A549 (cell line): Measurements from ENCODE around the gene DSTYK. TPM values are rescaled to one million over a fixed set of nuclear protein-coding genes. Genes with fewer than 3 reads are reported as not detected.

Source experiments
- ATAC-seq, 2 experiments: fragments of 200-7000 bp in 1 of 2; fragments of >200 bp in 1 of 2; cut with Nextera tagmentation in 1 of 2; cut with Tn5 transposase in 1 of 2; 3 replicates each; pipeline versions ENCODE4 v1.8.0 to v1.9.1; 2018 to 2020; ENCODE audit warnings: mild to moderate bottlenecking in 1 of 2, moderate library complexity in 1 of 2
- CTCF ChIA-PET: fragments of 300-600 bp; sonication (Branson Sonifier 250); formaldehyde crosslinking; extraction: SDS; loops from one replicate; lab custom pipeline; 2021; ENCODE audit warnings: antibody characterized with exemption, inconsistent platforms; lab: Yijun Ruan, JAX
- POLR2A ChIA-PET: fragments of 350-600 bp; formaldehyde crosslinking; extraction: SDS; loops from one replicate; lab custom pipeline; 2021; ENCODE audit warnings: antibody characterized with exemption, inconsistent platforms; lab: Yijun Ruan, JAX
- DNase-seq, 2 experiments: peaks; one replicate each; pipeline versions ENCODE4 v3.0.0 to v3.0.0-alpha.2; 2011 to 2016; ENCODE audit warnings: low read depth in 1 of 2, low spot score in 1 of 2
- FAIRE-seq: peaks from 2 replicates; lab custom pipeline; 2011; peaks lifted over from hg19 to GRCh38; lab: Jason Lieb, UNC
- H3K27ac ChIP-seq, 2 experiments: fragments of >200 bp; sonication (Bioruptor Twin); formaldehyde crosslinking; 3 replicates each; pipeline ENCODE4 v1.5.1; 2016 to 2017
- H3K4me1 ChIP-seq: fragments of >200 bp; sonication (Bioruptor Twin); formaldehyde crosslinking; 3 replicates; pipeline ENCODE4 v1.6.1; 2016
- H3K4me2 ChIP-seq: fragments of >200 bp; sonication (Bioruptor Twin); formaldehyde crosslinking; 3 replicates; pipeline ENCODE4 v1.6.1; 2016
- H3K4me3 ChIP-seq: fragments of >200 bp; sonication (Bioruptor Twin); formaldehyde crosslinking; 3 replicates; pipeline ENCODE4 v1.5.1; 2016
- H3K9me3 ChIP-seq: fragments of >200 bp; sonication (Bioruptor Twin); formaldehyde crosslinking; 3 replicates; pipeline ENCODE4 v1.6.1; 2016
- BCL3 ChIP-seq: fragments of >200 bp; sonication (Bioruptor Twin); formaldehyde crosslinking; IDR thresholded peaks from 3 replicates; pipeline ENCODE4 v1.6.1; 2016
- CBX2 ChIP-seq: fragments of 200-600 bp; sonication (generic); IDR thresholded peaks from 2 replicates; pipeline ENCODE4 v1.6.1; 2016; ENCODE audit warnings: low read depth, mild to moderate bottlenecking, borderline replicate concordance
- CHD2 ChIP-seq: fragments of 150-350 bp; IDR thresholded peaks from 2 replicates; pipeline ENCODE4 v1.6.1; 2014; ENCODE audit warnings: low read length; ENCODE audit not compliant: partially characterized antibody
- HDAC2 ChIP-seq: fragments of 200-600 bp; sonication (generic); IDR thresholded peaks from 2 replicates; pipeline ENCODE4 v1.6.1; 2016
- HEYL ChIP-seq: fragments of 250-450 bp; sonication (Bioruptor Pico); IDR thresholded peaks from 2 replicates; pipeline ENCODE4 v1.8.0; 2021; ENCODE audit warnings: mild to moderate bottlenecking, moderate library complexity
- HOXB13 ChIP-seq: fragments of 250-450 bp; sonication (Bioruptor Pico); IDR thresholded peaks from 2 replicates; pipeline ENCODE4 v1.5.0; 2020; ENCODE audit warnings: low read depth, mild to moderate bottlenecking, moderate library complexity
- MAX ChIP-seq: IDR thresholded peaks from 2 replicates; pipeline ENCODE4 v1.6.1; 2012
- NPAS2 ChIP-seq: fragments of 250-450 bp; sonication (Bioruptor Pico); IDR thresholded peaks from 2 replicates; pipeline ENCODE4 v1.8.0; 2022; ENCODE audit warnings: mild to moderate bottlenecking, moderate library complexity, borderline replicate concordance
- NR3C1 ChIP-seq: fragments of >200 bp; sonication (Bioruptor Twin); formaldehyde crosslinking; IDR thresholded peaks from 3 replicates; pipeline ENCODE4 v1.6.1; 2017
- PHF8 ChIP-seq: fragments of 200-600 bp; sonication (generic); IDR thresholded peaks from 2 replicates; pipeline ENCODE4 v1.6.1; 2016; ENCODE audit warnings: low read depth, mild to moderate bottlenecking, antibody characterized with exemption, moderate library complexity, borderline replicate concordance
- POLR2A ChIP-seq: IDR thresholded peaks from 2 replicates; pipeline ENCODE4 v1.6.1; 2012; ENCODE audit warnings: mild to moderate bottlenecking, low read length
- RAD21 ChIP-seq, 2 experiments: fragments of >200 bp in 1 of 2; sonication (Bioruptor Twin) in 1 of 2; formaldehyde crosslinking in 1 of 2; IDR thresholded peaks in 1 of 2; conservative IDR thresholded peaks in 1 of 2; 2 replicates in 1 of 2; 3 replicates in 1 of 2; pipeline ENCODE4 v1.6.1; 2012 to 2018; ENCODE audit warnings: inconsistent platforms in 1 of 2
- RFX5 ChIP-seq: fragments of 450-650 bp; IDR thresholded peaks from 2 replicates; pipeline ENCODE4 v1.7.1; 2014; ENCODE audit warnings: antibody characterized with exemption, mild to moderate bottlenecking, moderate library complexity
- RNF2 ChIP-seq: fragments of 200-600 bp; sonication (generic); IDR thresholded peaks from 2 replicates; pipeline ENCODE4 v1.6.1; 2016; ENCODE audit warnings: low read depth, mild to moderate bottlenecking, antibody characterized with exemption, moderate library complexity, borderline replicate concordance
- SMC3 ChIP-seq: fragments of >200 bp; sonication (Bioruptor Twin); formaldehyde crosslinking; IDR thresholded peaks from 3 replicates; pipeline ENCODE4 v1.6.1; 2018; ENCODE audit warnings: inconsistent platforms
- ZSCAN20 ChIP-seq: fragments of 250-450 bp; sonication (Bioruptor Pico); IDR thresholded peaks from 2 replicates; pipeline ENCODE4 v1.8.0; 2022; ENCODE audit warnings: mild to moderate bottlenecking, moderate library complexity
- WGBS: methylation state at CpG from one replicate; pipeline ENCODE4 v1.1.6; 2017; ENCODE audit errors: missing lambda C conversion rate; 5-methylcytosine and 5-hydroxymethylcytosine counted together
- polyA plus RNA-seq, 4 experiments: library from polyadenylated mRNA; depleted of rRNA in 3 of 4; stranded (reverse); fragments of >200 nt; fragmentation: RNase III in 1 of 4; extraction: RNeasy Plus Mini Kit Qiagen cat#74134 plus additional on column Dnase treatment in 1 of 4; gene quantifications; 2 replicates in 3 of 4; 3 replicates in 1 of 4; pipeline ENCODE4 v1.2.3, GENCODE V29; 2011 to 2017
- TF ChIP-seq, protein P1 (sequence below): fragments of >200 bp; sonication (Bioruptor Twin); formaldehyde crosslinking; IDR thresholded peaks from 3 replicates; pipeline ENCODE4 v1.5.1; 2016
- TF ChIP-seq, protein P2 (sequence below): IDR thresholded peaks from 2 replicates; pipeline ENCODE4 v1.6.1; 2012
- TF ChIP-seq, protein P3 (sequence below): IDR thresholded peaks from 2 replicates; pipeline ENCODE4 v1.6.1; 2012; ENCODE audit warnings: low read depth, borderline replicate concordance

The DSTYK gene
- polyA plus RNA-seq, 2 of the 4 experiments (the other 2 are of a cell fraction), result 8.6 to 9.0 TPM

DNA sequence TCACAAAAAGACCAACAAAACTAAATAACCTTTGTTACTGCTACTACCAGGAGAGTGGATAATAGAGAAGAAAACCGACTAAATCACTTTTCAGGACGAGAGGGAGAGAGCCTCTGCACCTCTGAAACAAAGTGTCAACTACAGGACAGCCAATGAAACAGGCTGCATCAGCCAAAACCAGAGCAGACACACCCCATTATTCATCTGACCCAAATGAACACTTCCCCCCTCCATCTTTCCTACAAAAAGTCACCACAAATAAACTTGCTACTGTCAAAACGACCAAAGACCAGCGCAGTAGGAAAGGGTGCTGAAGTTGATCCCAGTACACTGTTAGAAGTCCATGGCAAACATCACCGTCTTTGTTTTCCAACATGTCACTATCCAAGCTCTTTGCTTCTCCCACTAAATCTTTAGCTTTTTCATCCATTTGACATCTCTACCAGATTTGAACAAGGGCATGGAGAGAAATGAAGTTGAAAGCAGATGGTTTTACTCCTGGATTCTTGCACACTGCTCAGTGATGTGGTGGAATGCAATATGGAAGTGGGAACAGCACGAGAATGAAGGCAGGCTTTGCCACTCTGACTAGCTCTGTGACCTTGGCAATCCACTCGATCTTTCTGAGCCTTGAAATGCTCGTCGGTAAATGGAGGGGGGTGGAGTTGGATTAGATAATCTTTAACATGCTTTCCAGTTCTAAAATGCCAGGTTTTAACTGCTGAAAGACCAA lies 20.5 kb downstream of the DSTYK start:
- no peak for TF ChIP-seq RFX5
- no peak for TF ChIP-seq HEYL (CRISPR knock-in tag)
- TF ChIP-seq RAD21 (conservative IDR thresholded peaks at IDR 0.05 in 1 of 2, IDR thresholded peaks at IDR 0.05 in 1 of 2), result no peak
- TF ChIP-seq NR3C1, result no peak
- TF ChIP-seq CHD2, result no peak
- no peak for TF ChIP-seq RNF2
- TF ChIP-seq, protein P1, sequence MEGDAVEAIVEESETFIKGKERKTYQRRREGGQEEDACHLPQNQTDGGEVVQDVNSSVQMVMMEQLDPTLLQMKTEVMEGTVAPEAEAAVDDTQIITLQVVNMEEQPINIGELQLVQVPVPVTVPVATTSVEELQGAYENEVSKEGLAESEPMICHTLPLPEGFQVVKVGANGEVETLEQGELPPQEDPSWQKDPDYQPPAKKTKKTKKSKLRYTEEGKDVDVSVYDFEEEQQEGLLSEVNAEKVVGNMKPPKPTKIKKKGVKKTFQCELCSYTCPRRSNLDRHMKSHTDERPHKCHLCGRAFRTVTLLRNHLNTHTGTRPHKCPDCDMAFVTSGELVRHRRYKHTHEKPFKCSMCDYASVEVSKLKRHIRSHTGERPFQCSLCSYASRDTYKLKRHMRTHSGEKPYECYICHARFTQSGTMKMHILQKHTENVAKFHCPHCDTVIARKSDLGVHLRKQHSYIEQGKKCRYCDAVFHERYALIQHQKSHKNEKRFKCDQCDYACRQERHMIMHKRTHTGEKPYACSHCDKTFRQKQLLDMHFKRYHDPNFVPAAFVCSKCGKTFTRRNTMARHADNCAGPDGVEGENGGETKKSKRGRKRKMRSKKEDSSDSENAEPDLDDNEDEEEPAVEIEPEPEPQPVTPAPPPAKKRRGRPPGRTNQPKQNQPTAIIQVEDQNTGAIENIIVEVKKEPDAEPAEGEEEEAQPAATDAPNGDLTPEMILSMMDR, result no peak
- TF ChIP-seq, all 56 proteins: peak for 0
- peak overlapping the region; percentile 57 for H3K4me2 ChIP-seq
- ChIA-PET POLR2A (interaction anchor here (0.7 kb wide), 1 partner anchor 20 kb away, joined by 3 read pairs; no protein-coding TSS in a partner anchor), CTCF (interaction anchor here (0.9 to 1.7 kb wide), 3 partner anchors 39 to 129 kb away, joined by 3 to 4 read pairs (median 4); partner anchors contain the start of gene RBBP5)
- peaks cover 23% of the 10 kb centered on the region for H3K4me1 ChIP-seq
- ATAC-seq (peak in 1 of 2 experiments; percentile 53; a peak in 4 of 6 replicates), FAIRE-seq (no peak), DNase-seq (no peak)
- peak overlapping the region in 1 of 2 experiments; percentile 14; a peak in 1 of 6 replicates for H3K27ac ChIP-seq
- no peak overlapping the region for H3K4me3 ChIP-seq
- 56% methylated on average over 9 of the region's 9 CpGs for WGBS
- no peaks in the 10 kb centered on the region for H3K9me3 ChIP-seq

DNA sequence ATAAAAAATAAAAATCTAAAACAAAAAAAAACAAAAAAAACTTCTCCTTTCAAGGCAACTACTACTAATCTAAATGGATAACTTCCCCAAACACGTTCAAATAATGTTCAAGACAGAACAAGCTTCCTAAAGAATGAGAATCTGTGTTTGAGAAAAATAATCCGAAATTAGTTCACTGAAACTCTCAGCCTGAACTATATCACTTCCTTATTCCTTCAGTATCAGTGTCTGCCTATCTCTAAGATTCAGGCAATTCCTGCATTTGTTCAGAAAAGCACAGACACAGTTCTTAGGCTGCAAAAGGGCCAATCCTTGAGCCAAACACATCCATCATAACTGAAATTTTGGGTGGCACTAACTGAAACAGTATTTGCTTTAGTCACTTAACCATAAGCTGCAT lies 22.4 kb downstream of the DSTYK start:
- Histone ChIP-seq H3K9me3 (no peaks in the 10 kb centered on the region), H3K4me1 (peaks cover 23% of the 10 kb centered on the region), H3K4me2 (no peak overlapping the region), H3K27ac (no peak overlapping the region), H3K4me3 (no peak overlapping the region)
- CTCF ChIA-PET, result interaction anchor here (1.0 to 2.1 kb wide), 7 partner anchors 9 to 68 kb away, joined by 3 to 8 read pairs (median 4); partner anchors contain the start of gene RBBP5
- ATAC-seq, result no peak
- POLR2A ChIA-PET, result no interaction called here
- FAIRE-seq, result no peak
- no peak for DNase-seq
- TF ChIP-seq PHF8 (no peak), RNF2 (no peak), CBX2 (no peak), BCL3 (no peak), ZSCAN20 (CRISPR knock-in tag) (no peak), HDAC2 (no peak), NPAS2 (no peak), SMC3 (no peak), HOXB13 (no peak), MAX (no peak), POLR2A (no peak)
- TF ChIP-seq, protein P2, sequence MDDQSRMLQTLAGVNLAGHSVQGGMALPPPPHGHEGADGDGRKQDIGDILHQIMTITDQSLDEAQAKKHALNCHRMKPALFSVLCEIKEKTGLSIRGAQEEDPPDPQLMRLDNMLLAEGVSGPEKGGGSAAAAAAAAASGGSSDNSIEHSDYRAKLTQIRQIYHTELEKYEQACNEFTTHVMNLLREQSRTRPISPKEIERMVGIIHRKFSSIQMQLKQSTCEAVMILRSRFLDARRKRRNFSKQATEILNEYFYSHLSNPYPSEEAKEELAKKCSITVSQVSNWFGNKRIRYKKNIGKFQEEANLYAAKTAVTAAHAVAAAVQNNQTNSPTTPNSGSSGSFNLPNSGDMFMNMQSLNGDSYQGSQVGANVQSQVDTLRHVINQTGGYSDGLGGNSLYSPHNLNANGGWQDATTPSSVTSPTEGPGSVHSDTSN, result no peak
- TF ChIP-seq, protein P3, sequence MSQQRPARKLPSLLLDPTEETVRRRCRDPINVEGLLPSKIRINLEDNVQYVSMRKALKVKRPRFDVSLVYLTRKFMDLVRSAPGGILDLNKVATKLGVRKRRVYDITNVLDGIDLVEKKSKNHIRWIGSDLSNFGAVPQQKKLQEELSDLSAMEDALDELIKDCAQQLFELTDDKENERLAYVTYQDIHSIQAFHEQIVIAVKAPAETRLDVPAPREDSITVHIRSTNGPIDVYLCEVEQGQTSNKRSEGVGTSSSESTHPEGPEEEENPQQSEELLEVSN, result no peak
- 85% methylated on average over 2 of the region's 2 CpGs for WGBS
